A549 (cell line): ENCODE measurements around the gene MYH15.

Experiments
- BHLHE40 ChIP-seq: IDR thresholded peaks from 2 replicates; pipeline ENCODE4 v1.6.1; 2012; ENCODE audit warnings: low read depth, low read length, inconsistent platforms
- CTCF ChIP-seq: fragments of >200 bp; sonication (Bioruptor Twin); formaldehyde crosslinking; IDR thresholded peaks from 3 replicates; pipeline ENCODE4 v1.5.1; 2016
- ELK1 ChIP-seq: fragments of 150-350 bp; IDR thresholded peaks from 2 replicates; pipeline ENCODE4 v1.6.1; 2014; ENCODE audit warnings: low read depth, mild to moderate bottlenecking, low read length
- POLR2A ChIP-seq: IDR thresholded peaks from 2 replicates; pipeline ENCODE4 v1.6.1; 2012; ENCODE audit warnings: mild to moderate bottlenecking, low read length

GRCh38 chr3:108389372-108389771 is 121.0 kb downstream of the MYH15 start:
- no peak for TF ChIP-seq POLR2A
- no peak for TF ChIP-seq BHLHE40
- TF ChIP-seq CTCF, result no peak
- TF ChIP-seq ELK1, result no peak
